Gastroesophageal sphincter (tissue), 3 donors: ENCODE data around the gene LNPK.

ENCODE experiments used
- EP300 ChIP-seq: sonication (generic); formaldehyde crosslinking; IDR thresholded peaks from one replicate; pipeline ENCODE4 v1.6.1; 2017; ENCODE audit warnings: antibody characterized with exemption, mild to moderate bottlenecking
- POLR2A ChIP-seq, 2 donors: fragments of 450-650 bp; IDR thresholded peaks; one replicate each; pipeline ENCODE4 v1.6.1; 2017; ENCODE audit warnings: antibody characterized with exemption in 2 of 2, mild to moderate bottlenecking in 2 of 2, moderate library complexity in 1 of 2
- TF ChIP-seq, protein P1 (sequence below), 4 experiments: fragments of 200-600 bp in 2 of 4; fragments of 450-650 bp in 2 of 4; sonication (generic) in 1 of 4; IDR thresholded peaks; one replicate each; pipeline ENCODE4 v1.5.1; 2017 to 2019; ENCODE audit warnings: antibody characterized with exemption in 4 of 4, mild to moderate bottlenecking in 2 of 4, moderate library complexity in 2 of 4

DNA sequence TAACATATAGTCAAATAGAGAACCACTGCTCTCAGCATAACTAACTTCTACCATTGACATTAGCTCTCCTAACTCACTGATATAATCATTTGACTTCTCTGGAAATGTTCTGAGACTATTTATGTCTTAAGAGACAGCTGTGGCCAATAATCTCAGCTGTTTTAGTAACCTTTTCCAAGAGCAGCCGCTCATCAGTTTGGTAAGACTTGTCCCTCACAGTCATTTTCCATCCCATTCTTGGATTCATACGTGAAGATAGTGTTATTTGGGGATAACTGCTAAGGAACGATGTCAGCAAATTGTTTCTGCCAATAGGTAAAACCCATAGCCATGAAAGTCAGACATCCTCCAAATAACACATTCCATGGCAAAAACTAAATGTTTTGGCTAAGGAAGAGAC lies 127.8 kb downstream of the LNPK start:
- TF ChIP-seq EP300 (no peak), POLR2A (IDR thresholded peaks at IDR 0.05) (no peak)
- TF ChIP-seq, protein P1, sequence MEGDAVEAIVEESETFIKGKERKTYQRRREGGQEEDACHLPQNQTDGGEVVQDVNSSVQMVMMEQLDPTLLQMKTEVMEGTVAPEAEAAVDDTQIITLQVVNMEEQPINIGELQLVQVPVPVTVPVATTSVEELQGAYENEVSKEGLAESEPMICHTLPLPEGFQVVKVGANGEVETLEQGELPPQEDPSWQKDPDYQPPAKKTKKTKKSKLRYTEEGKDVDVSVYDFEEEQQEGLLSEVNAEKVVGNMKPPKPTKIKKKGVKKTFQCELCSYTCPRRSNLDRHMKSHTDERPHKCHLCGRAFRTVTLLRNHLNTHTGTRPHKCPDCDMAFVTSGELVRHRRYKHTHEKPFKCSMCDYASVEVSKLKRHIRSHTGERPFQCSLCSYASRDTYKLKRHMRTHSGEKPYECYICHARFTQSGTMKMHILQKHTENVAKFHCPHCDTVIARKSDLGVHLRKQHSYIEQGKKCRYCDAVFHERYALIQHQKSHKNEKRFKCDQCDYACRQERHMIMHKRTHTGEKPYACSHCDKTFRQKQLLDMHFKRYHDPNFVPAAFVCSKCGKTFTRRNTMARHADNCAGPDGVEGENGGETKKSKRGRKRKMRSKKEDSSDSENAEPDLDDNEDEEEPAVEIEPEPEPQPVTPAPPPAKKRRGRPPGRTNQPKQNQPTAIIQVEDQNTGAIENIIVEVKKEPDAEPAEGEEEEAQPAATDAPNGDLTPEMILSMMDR (IDR thresholded peaks at IDR 0.05): no peak
